Gastrocnemius medialis (tissue), 4 donors: Measurements from ENCODE around the gene R3HCC1L.

Source experiments
- POLR2A ChIP-seq, 2 donors: fragments of 450-650 bp; IDR thresholded peaks; one replicate each; pipeline ENCODE4 v1.6.1; 2017; ENCODE audit warnings: antibody characterized with exemption in 2 of 2, mild to moderate bottlenecking in 2 of 2, moderate library complexity in 2 of 2
- TF ChIP-seq, protein P1 (sequence below), 5 experiments: fragments of 450-650 bp in 3 of 5; fragments of 200-600 bp in 2 of 5; sonication (generic) in 2 of 5; IDR thresholded peaks in 4 of 5; conservative IDR thresholded peaks in 1 of 5; 1 replicate in 4 of 5; 2 replicates in 1 of 5; pipeline ENCODE4 v1.5.1; 2016 to 2019; ENCODE audit warnings: antibody characterized with exemption in 5 of 5, mild to moderate bottlenecking in 3 of 5, moderate library complexity in 3 of 5

- TF ChIP-seq, protein P1, sequence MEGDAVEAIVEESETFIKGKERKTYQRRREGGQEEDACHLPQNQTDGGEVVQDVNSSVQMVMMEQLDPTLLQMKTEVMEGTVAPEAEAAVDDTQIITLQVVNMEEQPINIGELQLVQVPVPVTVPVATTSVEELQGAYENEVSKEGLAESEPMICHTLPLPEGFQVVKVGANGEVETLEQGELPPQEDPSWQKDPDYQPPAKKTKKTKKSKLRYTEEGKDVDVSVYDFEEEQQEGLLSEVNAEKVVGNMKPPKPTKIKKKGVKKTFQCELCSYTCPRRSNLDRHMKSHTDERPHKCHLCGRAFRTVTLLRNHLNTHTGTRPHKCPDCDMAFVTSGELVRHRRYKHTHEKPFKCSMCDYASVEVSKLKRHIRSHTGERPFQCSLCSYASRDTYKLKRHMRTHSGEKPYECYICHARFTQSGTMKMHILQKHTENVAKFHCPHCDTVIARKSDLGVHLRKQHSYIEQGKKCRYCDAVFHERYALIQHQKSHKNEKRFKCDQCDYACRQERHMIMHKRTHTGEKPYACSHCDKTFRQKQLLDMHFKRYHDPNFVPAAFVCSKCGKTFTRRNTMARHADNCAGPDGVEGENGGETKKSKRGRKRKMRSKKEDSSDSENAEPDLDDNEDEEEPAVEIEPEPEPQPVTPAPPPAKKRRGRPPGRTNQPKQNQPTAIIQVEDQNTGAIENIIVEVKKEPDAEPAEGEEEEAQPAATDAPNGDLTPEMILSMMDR (IDR thresholded peaks at IDR 0.05 in 4 of 5, conservative IDR thresholded peaks at IDR 0.05 in 1 of 5): no peak
- no peak for TF ChIP-seq POLR2A (IDR thresholded peaks at IDR 0.05)
Measured at GRCh38 chr10:98201760-98202159, 67.3 kb downstream of the R3HCC1L start.
